Right lobe of liver (tissue), 4 donors: ENCODE results near the gene ADGRL2.

Experiments used
- POLR2A ChIP-seq: fragments of 450-650 bp; IDR thresholded peaks from one replicate; pipeline ENCODE4 v1.6.1; 2017; ENCODE audit warnings: antibody characterized with exemption, mild to moderate bottlenecking
- TF ChIP-seq, protein P1 (sequence below), 4 donors: fragments of 200-600 bp in 3 of 4; fragments of 450-650 bp in 1 of 4; IDR thresholded peaks; one replicate each; pipeline versions ENCODE4 v1.5.1 to v1.8.0; 2016 to 2022; ENCODE audit warnings: antibody characterized with exemption in 4 of 4, mild to moderate bottlenecking in 2 of 4
- donor health status: DM: no; HTN: no; CAD: no.
- donor health status: DM: no; HTN: no; CAD: no.
- donor health status: DM: no; HTN: yes; CAD: no.

DNA sequence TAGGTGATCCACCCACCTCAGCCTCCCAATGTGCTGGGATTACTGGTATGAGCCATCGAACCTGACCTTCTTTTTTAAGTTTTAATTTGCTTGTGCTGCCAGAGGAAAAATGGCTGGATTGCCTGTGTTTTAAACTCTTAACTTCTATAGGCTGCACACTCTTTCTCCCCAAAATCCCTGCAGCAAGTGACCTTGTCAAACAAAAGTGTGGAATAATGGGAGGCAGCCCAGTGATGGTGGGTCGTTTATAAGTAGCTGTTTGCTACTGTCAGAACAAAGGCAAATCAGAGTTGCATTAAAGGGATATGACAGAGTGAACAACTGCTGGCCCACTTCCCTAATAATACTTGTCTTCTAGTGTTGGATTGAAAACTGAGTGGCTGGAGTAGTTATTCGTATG is 74.2 kb downstream of the ADGRL2 start:
- TF ChIP-seq POLR2A: no peak
- TF ChIP-seq, protein P1, sequence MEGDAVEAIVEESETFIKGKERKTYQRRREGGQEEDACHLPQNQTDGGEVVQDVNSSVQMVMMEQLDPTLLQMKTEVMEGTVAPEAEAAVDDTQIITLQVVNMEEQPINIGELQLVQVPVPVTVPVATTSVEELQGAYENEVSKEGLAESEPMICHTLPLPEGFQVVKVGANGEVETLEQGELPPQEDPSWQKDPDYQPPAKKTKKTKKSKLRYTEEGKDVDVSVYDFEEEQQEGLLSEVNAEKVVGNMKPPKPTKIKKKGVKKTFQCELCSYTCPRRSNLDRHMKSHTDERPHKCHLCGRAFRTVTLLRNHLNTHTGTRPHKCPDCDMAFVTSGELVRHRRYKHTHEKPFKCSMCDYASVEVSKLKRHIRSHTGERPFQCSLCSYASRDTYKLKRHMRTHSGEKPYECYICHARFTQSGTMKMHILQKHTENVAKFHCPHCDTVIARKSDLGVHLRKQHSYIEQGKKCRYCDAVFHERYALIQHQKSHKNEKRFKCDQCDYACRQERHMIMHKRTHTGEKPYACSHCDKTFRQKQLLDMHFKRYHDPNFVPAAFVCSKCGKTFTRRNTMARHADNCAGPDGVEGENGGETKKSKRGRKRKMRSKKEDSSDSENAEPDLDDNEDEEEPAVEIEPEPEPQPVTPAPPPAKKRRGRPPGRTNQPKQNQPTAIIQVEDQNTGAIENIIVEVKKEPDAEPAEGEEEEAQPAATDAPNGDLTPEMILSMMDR (IDR thresholded peaks at IDR 0.05): no peak
